ENCODE data around the gene NUS1. TPM values are rescaled to one million over a fixed set of nuclear protein-coding genes. Genes with fewer than 3 reads are reported as not detected.

NUS1 gene
- polyA plus RNA-seq, 1 donor (not counting 4 experiments of a cell fraction or from before 2014, with no cell fraction given), result 29.0 TPM

- Histone ChIP-seq H3K9me1 (ENCODE audit: control insufficient read depth, extremely low read depth, insufficient read depth, low read length) (no peaks in the 10 kb centered on the region), H4K20me1 (ENCODE audit: control insufficient read depth, extremely low read depth, insufficient read depth, low read length) (no peaks in the 10 kb centered on the region), H3K27ac (ENCODE audit: control insufficient read depth, insufficient read depth, low read length) (no peak overlapping the region), H3K27me3 (ENCODE audit: control insufficient read depth, extremely low read depth, insufficient read depth, low read length) (no peaks in the 10 kb centered on the region), H3K4me2 (ENCODE audit: control insufficient read depth, extremely low read depth, insufficient read depth, low read depth, low read length) (no peak overlapping the region), H3K4me1 (ENCODE audit: control insufficient read depth, extremely low read depth, insufficient read depth, low read length) (no peaks in the 10 kb centered on the region), H3K4me3 (ENCODE audit: control insufficient read depth in 2 of 3, extremely low read depth in 1 of 3, insufficient read depth in 2 of 3, low read depth in 1 of 3, low read length in 3 of 3) (no peak overlapping the region), H3K79me2 (ENCODE audit: control insufficient read depth, insufficient read depth, low read length) (no peaks in the 10 kb centered on the region), H3K36me3 (ENCODE audit: control insufficient read depth in 2 of 2, extremely low read depth in 1 of 2, insufficient read depth in 2 of 2, low read length in 2 of 2) (no peaks in the 10 kb centered on the region), H2AFZ (ENCODE audit: control insufficient read depth, low read length) (no peak overlapping the region), H3K9me3 (ENCODE audit: control insufficient read depth, low read depth, low read length) (no peaks in the 10 kb centered on the region), H3K9ac (ENCODE audit: control insufficient read depth, extremely low read depth, insufficient read depth, low read length) (no peak overlapping the region)
- dilution Hi-C loops (cut with MboI; ENCODE audit: extremely low pct_ligation_motif_present, low sequenced_read_pairs), result no loop called here
- DNase-seq (ENCODE audit: low read depth, low spot score) (no peak), FAIRE-seq (no peak)
- no peak for TF ChIP-seq EZH2 (IDR thresholded peaks at IDR 0.05; ENCODE audit: low read length)
- TF ChIP-seq CTCF (optimal IDR thresholded peaks at IDR 0.05 in 1 of 3, IDR thresholded peaks at IDR 0.05 in 1 of 3, conservative IDR thresholded peaks at IDR 0.05 in 1 of 3; ENCODE audit: extremely low read depth in 1 of 3, insufficient read depth in 2 of 3, low read length in 3 of 3), result no peak
Measured at GRCh38 chr6:117629119-117629660, 46.1 kb upstream of the NUS1 start.

GRCh38 chr6:117637770-117638169, 37.5 kb upstream of the NUS1 start:
- Histone ChIP-seq H3K4me1 (ENCODE audit: control insufficient read depth, extremely low read depth, insufficient read depth, low read length) (no peaks in the 10 kb centered on the region), H3K79me2 (ENCODE audit: control insufficient read depth, insufficient read depth, low read length) (no peaks in the 10 kb centered on the region), H3K9ac (ENCODE audit: control insufficient read depth, extremely low read depth, insufficient read depth, low read length) (no peak overlapping the region), H3K36me3 (ENCODE audit: control insufficient read depth in 2 of 2, extremely low read depth in 1 of 2, insufficient read depth in 2 of 2, low read length in 2 of 2) (no peaks in the 10 kb centered on the region), H3K27ac (ENCODE audit: control insufficient read depth, insufficient read depth, low read length) (no peak overlapping the region), H4K20me1 (ENCODE audit: control insufficient read depth, extremely low read depth, insufficient read depth, low read length) (no peaks in the 10 kb centered on the region), H3K4me2 (ENCODE audit: control insufficient read depth, extremely low read depth, insufficient read depth, low read depth, low read length) (no peak overlapping the region), H3K27me3 (ENCODE audit: control insufficient read depth, extremely low read depth, insufficient read depth, low read length) (no peaks in the 10 kb centered on the region), H3K9me1 (ENCODE audit: control insufficient read depth, extremely low read depth, insufficient read depth, low read length) (no peaks in the 10 kb centered on the region), H2AFZ (ENCODE audit: control insufficient read depth, low read length) (no peak overlapping the region), H3K4me3 (ENCODE audit: control insufficient read depth in 2 of 3, extremely low read depth in 1 of 3, insufficient read depth in 2 of 3, low read depth in 1 of 3, low read length in 3 of 3) (no peak overlapping the region), H3K9me3 (ENCODE audit: control insufficient read depth, low read depth, low read length) (no peaks in the 10 kb centered on the region)
- DNase-seq (ENCODE audit: low read depth, low spot score), result no peak
- FAIRE-seq, result no peak
- TF ChIP-seq CTCF (optimal IDR thresholded peaks at IDR 0.05 in 1 of 3, IDR thresholded peaks at IDR 0.05 in 1 of 3, conservative IDR thresholded peaks at IDR 0.05 in 1 of 3; ENCODE audit: extremely low read depth in 1 of 3, insufficient read depth in 2 of 3, low read length in 3 of 3) (no peak), EZH2 (IDR thresholded peaks at IDR 0.05; ENCODE audit: low read length) (no peak)
- dilution Hi-C loops (cut with MboI; ENCODE audit: extremely low pct_ligation_motif_present, low sequenced_read_pairs), result no loop called here

All from keratinocyte (primary cell).